Neural cell (in vitro differentiated cells): ENCODE measurements around the gene CST6.

ENCODE experiments used
- EP300 ChIP-seq: fragments of 450-650 bp; conservative IDR thresholded peaks from 2 replicates; pipeline ENCODE4 v1.6.1; 2014; ENCODE audit warnings: antibody characterized with exemption, mild to moderate bottlenecking, moderate library complexity; ENCODE audit not compliant: poor library complexity, severe bottlenecking
- EZH2 ChIP-seq: fragments of 200-600, 300-800 bp; shearing (Covaris generic), sonication (generic); IDR thresholded peaks from 2 replicates; pipeline ENCODE4 v1.6.1; 2014; ENCODE audit warnings: antibody characterized with exemption, low read length, borderline replicate concordance, mild to moderate bottlenecking; ENCODE audit not compliant: insufficient read depth, poor library complexity, severe bottlenecking
- MXI1 ChIP-seq: fragments of 450-650 bp; conservative IDR thresholded peaks from 2 replicates; pipeline ENCODE4 v1.6.1; 2014; ENCODE audit warnings: antibody characterized with exemption, mild to moderate bottlenecking; ENCODE audit not compliant: poor library complexity, severe bottlenecking
- POLR2AphosphoS5 ChIP-seq: IDR thresholded peaks from 2 replicates; pipeline ENCODE4 v1.6.1; 2012
- RAD21 ChIP-seq: fragments of 450-650 bp; conservative IDR thresholded peaks from 2 replicates; pipeline ENCODE4 v1.6.1; 2014; ENCODE audit warnings: antibody characterized with exemption, mild to moderate bottlenecking, moderate library complexity
- SMC3 ChIP-seq: fragments of 450-650 bp; conservative IDR thresholded peaks from 2 replicates; pipeline ENCODE4 v1.6.1; 2014; ENCODE audit warnings: antibody characterized with exemption, mild to moderate bottlenecking, moderate library complexity; ENCODE audit not compliant: poor library complexity
- TAF1 ChIP-seq: IDR thresholded peaks from 2 replicates; pipeline ENCODE4 v1.6.1; 2012; ENCODE audit warnings: low read depth
- TF ChIP-seq, protein P1 (sequence below): fragments of 450-650 bp; IDR thresholded peaks from 2 replicates; pipeline ENCODE4 v1.5.1; 2014; ENCODE audit warnings: antibody characterized with exemption, mild to moderate bottlenecking, moderate library complexity; ENCODE audit not compliant: poor library complexity, severe bottlenecking
- TF ChIP-seq, protein P2 (sequence below): IDR thresholded peaks from 2 replicates; pipeline ENCODE4 v1.6.1; 2012; ENCODE audit warnings: borderline replicate concordance

DNA sequence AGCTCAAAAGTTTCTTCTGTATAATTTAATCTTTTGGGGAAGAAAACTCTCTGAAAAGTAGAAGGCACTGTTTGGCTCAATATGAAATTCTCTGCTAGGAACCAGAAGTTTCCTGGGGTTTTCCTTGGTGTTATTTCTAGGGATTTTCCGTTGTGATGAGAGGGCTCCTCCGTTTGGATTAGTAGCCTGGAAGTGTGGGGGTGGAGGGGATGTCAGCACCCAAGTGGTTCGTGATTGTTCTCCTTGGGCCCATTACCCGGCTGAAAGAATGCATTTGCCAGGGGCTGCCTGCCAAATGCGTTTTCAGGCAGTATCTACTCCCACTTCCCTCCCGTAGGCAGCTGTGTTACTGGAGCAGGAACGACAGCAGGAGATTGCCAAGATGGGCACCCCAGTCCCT lies 44.7 kb downstream of the CST6 start:
- TF ChIP-seq, protein P1, sequence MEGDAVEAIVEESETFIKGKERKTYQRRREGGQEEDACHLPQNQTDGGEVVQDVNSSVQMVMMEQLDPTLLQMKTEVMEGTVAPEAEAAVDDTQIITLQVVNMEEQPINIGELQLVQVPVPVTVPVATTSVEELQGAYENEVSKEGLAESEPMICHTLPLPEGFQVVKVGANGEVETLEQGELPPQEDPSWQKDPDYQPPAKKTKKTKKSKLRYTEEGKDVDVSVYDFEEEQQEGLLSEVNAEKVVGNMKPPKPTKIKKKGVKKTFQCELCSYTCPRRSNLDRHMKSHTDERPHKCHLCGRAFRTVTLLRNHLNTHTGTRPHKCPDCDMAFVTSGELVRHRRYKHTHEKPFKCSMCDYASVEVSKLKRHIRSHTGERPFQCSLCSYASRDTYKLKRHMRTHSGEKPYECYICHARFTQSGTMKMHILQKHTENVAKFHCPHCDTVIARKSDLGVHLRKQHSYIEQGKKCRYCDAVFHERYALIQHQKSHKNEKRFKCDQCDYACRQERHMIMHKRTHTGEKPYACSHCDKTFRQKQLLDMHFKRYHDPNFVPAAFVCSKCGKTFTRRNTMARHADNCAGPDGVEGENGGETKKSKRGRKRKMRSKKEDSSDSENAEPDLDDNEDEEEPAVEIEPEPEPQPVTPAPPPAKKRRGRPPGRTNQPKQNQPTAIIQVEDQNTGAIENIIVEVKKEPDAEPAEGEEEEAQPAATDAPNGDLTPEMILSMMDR = no peak
- no peak for TF ChIP-seq EP300
- TF ChIP-seq, protein P2, sequence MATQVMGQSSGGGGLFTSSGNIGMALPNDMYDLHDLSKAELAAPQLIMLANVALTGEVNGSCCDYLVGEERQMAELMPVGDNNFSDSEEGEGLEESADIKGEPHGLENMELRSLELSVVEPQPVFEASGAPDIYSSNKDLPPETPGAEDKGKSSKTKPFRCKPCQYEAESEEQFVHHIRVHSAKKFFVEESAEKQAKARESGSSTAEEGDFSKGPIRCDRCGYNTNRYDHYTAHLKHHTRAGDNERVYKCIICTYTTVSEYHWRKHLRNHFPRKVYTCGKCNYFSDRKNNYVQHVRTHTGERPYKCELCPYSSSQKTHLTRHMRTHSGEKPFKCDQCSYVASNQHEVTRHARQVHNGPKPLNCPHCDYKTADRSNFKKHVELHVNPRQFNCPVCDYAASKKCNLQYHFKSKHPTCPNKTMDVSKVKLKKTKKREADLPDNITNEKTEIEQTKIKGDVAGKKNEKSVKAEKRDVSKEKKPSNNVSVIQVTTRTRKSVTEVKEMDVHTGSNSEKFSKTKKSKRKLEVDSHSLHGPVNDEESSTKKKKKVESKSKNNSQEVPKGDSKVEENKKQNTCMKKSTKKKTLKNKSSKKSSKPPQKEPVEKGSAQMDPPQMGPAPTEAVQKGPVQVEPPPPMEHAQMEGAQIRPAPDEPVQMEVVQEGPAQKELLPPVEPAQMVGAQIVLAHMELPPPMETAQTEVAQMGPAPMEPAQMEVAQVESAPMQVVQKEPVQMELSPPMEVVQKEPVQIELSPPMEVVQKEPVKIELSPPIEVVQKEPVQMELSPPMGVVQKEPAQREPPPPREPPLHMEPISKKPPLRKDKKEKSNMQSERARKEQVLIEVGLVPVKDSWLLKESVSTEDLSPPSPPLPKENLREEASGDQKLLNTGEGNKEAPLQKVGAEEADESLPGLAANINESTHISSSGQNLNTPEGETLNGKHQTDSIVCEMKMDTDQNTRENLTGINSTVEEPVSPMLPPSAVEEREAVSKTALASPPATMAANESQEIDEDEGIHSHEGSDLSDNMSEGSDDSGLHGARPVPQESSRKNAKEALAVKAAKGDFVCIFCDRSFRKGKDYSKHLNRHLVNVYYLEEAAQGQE = no peak
- no peak for TF ChIP-seq TAF1
- TF ChIP-seq RAD21 = no peak
- no peak for TF ChIP-seq EZH2
- TF ChIP-seq POLR2AphosphoS5 = no peak
- TF ChIP-seq MXI1 = no peak
- no peak for TF ChIP-seq SMC3
